Measurements from ENCODE around the gene SBNO1.
"Not testable (repeated sequence)": the region's sequence is repeated elsewhere in the genome, so short reads cannot be mapped to it uniquely, and the experiment has no call there.

The SBNO1 gene

GRCh38 chr12:123267991-123268843 is 96.4 kb downstream of the SBNO1 start:
- DNase-seq: no peak

- no peak for DNase-seq
Measured at GRCh38 chr12:123267335-123267920, 97.2 kb downstream of the SBNO1 start.

- no peak for DNase-seq
Measured at GRCh38 chr12:123266679-123267277, 97.9 kb downstream of the SBNO1 start.

- DNase-seq: no peak
Measured at GRCh38 chr12:123265851-123266678, 98.6 kb downstream of the SBNO1 start.

- DNase-seq: no peak
Measured at GRCh38 chr12:123264642-123265041, 100.0 kb downstream of the SBNO1 start.

GRCh38 chr12:123263196-123263817 is 101.3 kb downstream of the SBNO1 start:
- DNase-seq: no peak

GRCh38 chr12:123261196-123261595 is 103.5 kb downstream of the SBNO1 start:
- DNase-seq: no peak

GRCh38 chr12:123260081-123260480 is 104.6 kb downstream of the SBNO1 start:
- DNase-seq: no peak

GRCh38 chr12:123258593-123258992 is 106.1 kb downstream of the SBNO1 start:
- no peak for DNase-seq

GRCh38 chr12:123254853-123255446 is 109.7 kb downstream of the SBNO1 start:
- no peak for DNase-seq

- DNase-seq: no peak
Measured at GRCh38 chr12:123253641-123254459, 110.8 kb downstream of the SBNO1 start.

GRCh38 chr12:123252365-123252764 is 112.3 kb downstream of the SBNO1 start:
- not testable (repeated sequence) for DNase-seq

- DNase-seq: no peak
Measured at GRCh38 chr12:123251403-123252076, 113.1 kb downstream of the SBNO1 start.

- DNase-seq: no peak
Measured at GRCh38 chr12:123250471-123251383, 113.9 kb downstream of the SBNO1 start.

- not testable (repeated sequence) for DNase-seq
Measured at GRCh38 chr12:123248996-123249741, 115.5 kb downstream of the SBNO1 start.

GRCh38 chr12:123248129-123248528 is 116.5 kb downstream of the SBNO1 start:
- DNase-seq: not testable (repeated sequence)

GRCh38 chr12:123245678-123246077 is 119.0 kb downstream of the SBNO1 start:
- DNase-seq: no peak

GRCh38 chr12:123243671-123244262 is 120.9 kb downstream of the SBNO1 start:
- no peak for DNase-seq

Data from fibroblast of skin of right biceps (primary cell).